ENCODE results near the gene HOXD3.

The HOXD3 gene

DNA sequence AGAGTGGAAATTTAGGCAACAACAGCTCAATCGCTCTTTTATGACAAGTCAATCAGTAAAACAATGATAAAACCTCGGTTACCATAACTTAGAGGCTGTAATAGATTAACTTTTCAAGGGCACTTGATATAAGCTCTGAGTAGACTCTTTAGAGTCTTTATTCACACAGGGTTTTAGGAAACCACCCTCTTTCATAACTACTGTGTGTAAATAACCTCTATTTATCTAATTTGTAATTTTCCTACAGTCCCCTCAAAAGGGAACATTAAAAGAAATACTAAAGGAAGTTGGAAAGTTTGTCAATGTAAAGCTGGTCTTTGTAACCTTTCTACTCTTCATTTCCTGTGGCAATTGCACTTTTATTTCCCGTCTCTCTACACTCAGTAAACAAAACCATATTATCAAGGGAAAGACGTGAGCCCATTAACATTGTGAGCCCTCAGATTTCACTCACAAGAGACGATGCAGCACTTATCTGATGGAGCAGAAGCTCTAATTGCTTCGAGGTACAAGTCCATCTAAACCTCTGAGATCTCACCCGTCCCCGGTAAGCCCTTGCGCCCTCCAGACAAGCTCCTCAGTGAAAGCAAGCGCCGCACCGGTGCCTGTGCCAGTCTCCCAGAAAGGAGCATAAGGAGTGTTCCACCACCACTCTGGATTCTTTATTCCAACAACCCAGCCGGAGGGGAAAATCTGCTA lies 30.2 kb downstream of the HOXD3 start:
- DNase-seq (no peak), ATAC-seq (ENCODE audit: insufficient read depth, low read depth) (no peak)
- H3K4me3 ChIP-seq (ENCODE audit: low read depth in 1 of 2, low read length in 2 of 2) = no peak overlapping the region
- no peak overlapping the region for H2AFZ ChIP-seq (ENCODE audit: low read depth, low read length)
- no peak overlapping the region for H3K9ac ChIP-seq (ENCODE audit: low read depth, low read length)
- no peaks in the 10 kb centered on the region for H4K20me1 ChIP-seq (ENCODE audit: insufficient read depth, low read length)
- H3K79me2 ChIP-seq (ENCODE audit: insufficient read depth, low read length) = no peaks in the 10 kb centered on the region
- no peaks in the 10 kb centered on the region for H3K9me3 ChIP-seq (ENCODE audit: insufficient read depth, low read length, severe bottlenecking)
- H3K36me3 ChIP-seq (ENCODE audit: insufficient read depth, low read length) = no peaks in the 10 kb centered on the region
- H3K4me1 ChIP-seq (ENCODE audit: insufficient read depth, low read length) = no peaks in the 10 kb centered on the region
- no peak overlapping the region for H3K4me2 ChIP-seq (ENCODE audit: insufficient read depth, low read length)
- no peak overlapping the region for H3K27ac ChIP-seq (ENCODE audit: low read length)
- H3K27me3 ChIP-seq (ENCODE audit: insufficient read depth, low read length, poor library complexity) = peaks cover 3% of the 10 kb centered on the region
- TF ChIP-seq EZH2 (IDR thresholded peaks at IDR 0.05; ENCODE audit: borderline replicate concordance, low read depth, low read length, severe bottlenecking) (no peak), CTCF (IDR thresholded peaks at IDR 0.05; ENCODE audit: borderline replicate concordance, extremely low read depth, low read length, poor library complexity, severe bottlenecking) (no peak)

- no peak within 1 kb of the TSS for H3K27ac ChIP-seq (ENCODE audit: low read length)
- H3K4me1 ChIP-seq (ENCODE audit: insufficient read depth, low read length) = no peaks in the 10 kb centered on the region
- ATAC-seq (ENCODE audit: insufficient read depth, low read depth) (no peak), DNase-seq (no peak)
- H3K9ac ChIP-seq (ENCODE audit: low read depth, low read length) = no peak within 1 kb of the TSS
- no peak within 1 kb of the TSS for H3K4me2 ChIP-seq (ENCODE audit: insufficient read depth, low read length)
- H3K27me3 ChIP-seq (ENCODE audit: insufficient read depth, low read length, poor library complexity) = peaks cover 7% of the 10 kb centered on the region
- H2AFZ ChIP-seq (ENCODE audit: low read depth, low read length) = no peak within 1 kb of the TSS
- no peaks in the 10 kb centered on the region for H4K20me1 ChIP-seq (ENCODE audit: insufficient read depth, low read length)
- no peaks in the 10 kb centered on the region for H3K9me3 ChIP-seq (ENCODE audit: insufficient read depth, low read length, severe bottlenecking)
- no peak for TF ChIP-seq CTCF (IDR thresholded peaks at IDR 0.05; ENCODE audit: borderline replicate concordance, extremely low read depth, low read length, poor library complexity, severe bottlenecking)
- no peak for TF ChIP-seq EZH2 (IDR thresholded peaks at IDR 0.05; ENCODE audit: borderline replicate concordance, low read depth, low read length, severe bottlenecking)
- H3K79me2 ChIP-seq (ENCODE audit: insufficient read depth, low read length) = no peaks in the 10 kb centered on the region
- H3K36me3 ChIP-seq (ENCODE audit: insufficient read depth, low read length) = no peaks in the 10 kb centered on the region
- H3K4me3 ChIP-seq (ENCODE audit: low read depth in 1 of 2, low read length in 2 of 2) = no peak within 1 kb of the TSS
These were observed 31.0 kb downstream of the HOXD3 start, which contains the start of gene HOXD1 for GRCh38 chr2:176187899-176188773. TSS of gene HOXD1 (plus strand) at chr2:176188668. CDS start at chr2:176188802, 134 bp downstream.

DNA sequence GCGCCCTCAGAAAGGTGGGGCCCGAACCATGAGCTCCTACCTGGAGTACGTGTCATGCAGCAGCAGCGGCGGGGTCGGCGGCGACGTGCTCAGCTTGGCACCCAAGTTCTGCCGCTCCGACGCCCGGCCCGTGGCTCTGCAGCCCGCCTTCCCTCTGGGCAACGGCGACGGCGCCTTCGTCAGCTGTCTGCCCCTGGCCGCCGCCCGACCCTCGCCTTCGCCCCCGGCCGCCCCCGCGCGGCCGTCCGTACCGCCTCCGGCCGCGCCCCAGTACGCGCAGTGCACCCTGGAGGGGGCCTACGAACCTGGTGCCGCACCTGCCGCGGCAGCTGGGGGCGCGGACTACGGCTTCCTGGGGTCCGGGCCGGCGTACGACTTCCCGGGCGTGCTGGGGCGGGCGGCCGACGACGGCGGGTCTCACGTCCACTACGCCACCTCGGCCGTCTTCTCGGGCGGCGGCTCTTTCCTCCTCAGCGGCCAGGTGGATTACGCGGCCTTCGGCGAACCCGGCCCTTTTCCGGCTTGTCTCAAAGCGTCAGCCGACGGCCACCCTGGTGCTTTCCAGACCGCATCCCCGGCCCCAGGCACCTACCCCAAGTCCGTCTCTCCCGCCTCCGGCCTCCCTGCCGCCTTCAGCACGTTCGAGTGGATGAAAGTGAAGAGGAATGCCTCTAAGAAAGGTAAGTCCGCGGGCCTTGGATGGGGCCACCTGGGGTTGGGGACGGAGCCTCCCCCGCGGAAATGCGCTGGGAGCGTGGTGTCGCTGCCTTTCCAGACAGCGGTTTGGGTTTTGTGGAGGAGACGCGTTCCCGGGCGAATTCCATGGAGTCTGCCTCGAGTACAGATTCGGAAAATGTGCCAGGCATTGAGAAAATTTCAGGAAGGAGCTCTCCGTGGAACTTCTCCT lies 31.9 kb downstream of the HOXD3 start:
- H3K4me3 ChIP-seq (ENCODE audit: low read depth in 1 of 2, low read length in 2 of 2) = no peak overlapping the region
- H3K36me3 ChIP-seq (ENCODE audit: insufficient read depth, low read length) = no peaks in the 10 kb centered on the region
- no peak for TF ChIP-seq EZH2 (IDR thresholded peaks at IDR 0.05; ENCODE audit: borderline replicate concordance, low read depth, low read length, severe bottlenecking)
- TF ChIP-seq CTCF (IDR thresholded peaks at IDR 0.05; ENCODE audit: borderline replicate concordance, extremely low read depth, low read length, poor library complexity, severe bottlenecking) = no peak
- no peaks in the 10 kb centered on the region for H3K79me2 ChIP-seq (ENCODE audit: insufficient read depth, low read length)
- no peaks in the 10 kb centered on the region for H3K4me1 ChIP-seq (ENCODE audit: insufficient read depth, low read length)
- no peak overlapping the region for H2AFZ ChIP-seq (ENCODE audit: low read depth, low read length)
- no peaks in the 10 kb centered on the region for H3K9me3 ChIP-seq (ENCODE audit: insufficient read depth, low read length, severe bottlenecking)
- no peak overlapping the region for H3K4me2 ChIP-seq (ENCODE audit: insufficient read depth, low read length)
- H3K9ac ChIP-seq (ENCODE audit: low read depth, low read length) = no peak overlapping the region
- no peak overlapping the region for H3K27ac ChIP-seq (ENCODE audit: low read length)
- H3K27me3 ChIP-seq (ENCODE audit: insufficient read depth, low read length, poor library complexity) = peaks cover 10% of the 10 kb centered on the region
- no peaks in the 10 kb centered on the region for H4K20me1 ChIP-seq (ENCODE audit: insufficient read depth, low read length)
- ATAC-seq (ENCODE audit: insufficient read depth, low read depth) (no peak), DNase-seq (no peak)
